NCI-H1105 treated with DMSO at 0.1 percent for 48 hours (cell line): ENCODE measurements around the gene MID1.

Source experiments
- DNase-seq: peaks from one replicate; lab custom pipeline; 2025; lab: John Stamatoyannopoulos, UW

MID1 gene, protein sequence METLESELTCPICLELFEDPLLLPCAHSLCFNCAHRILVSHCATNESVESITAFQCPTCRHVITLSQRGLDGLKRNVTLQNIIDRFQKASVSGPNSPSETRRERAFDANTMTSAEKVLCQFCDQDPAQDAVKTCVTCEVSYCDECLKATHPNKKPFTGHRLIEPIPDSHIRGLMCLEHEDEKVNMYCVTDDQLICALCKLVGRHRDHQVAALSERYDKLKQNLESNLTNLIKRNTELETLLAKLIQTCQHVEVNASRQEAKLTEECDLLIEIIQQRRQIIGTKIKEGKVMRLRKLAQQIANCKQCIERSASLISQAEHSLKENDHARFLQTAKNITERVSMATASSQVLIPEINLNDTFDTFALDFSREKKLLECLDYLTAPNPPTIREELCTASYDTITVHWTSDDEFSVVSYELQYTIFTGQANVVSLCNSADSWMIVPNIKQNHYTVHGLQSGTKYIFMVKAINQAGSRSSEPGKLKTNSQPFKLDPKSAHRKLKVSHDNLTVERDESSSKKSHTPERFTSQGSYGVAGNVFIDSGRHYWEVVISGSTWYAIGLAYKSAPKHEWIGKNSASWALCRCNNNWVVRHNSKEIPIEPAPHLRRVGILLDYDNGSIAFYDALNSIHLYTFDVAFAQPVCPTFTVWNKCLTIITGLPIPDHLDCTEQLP

DNA sequence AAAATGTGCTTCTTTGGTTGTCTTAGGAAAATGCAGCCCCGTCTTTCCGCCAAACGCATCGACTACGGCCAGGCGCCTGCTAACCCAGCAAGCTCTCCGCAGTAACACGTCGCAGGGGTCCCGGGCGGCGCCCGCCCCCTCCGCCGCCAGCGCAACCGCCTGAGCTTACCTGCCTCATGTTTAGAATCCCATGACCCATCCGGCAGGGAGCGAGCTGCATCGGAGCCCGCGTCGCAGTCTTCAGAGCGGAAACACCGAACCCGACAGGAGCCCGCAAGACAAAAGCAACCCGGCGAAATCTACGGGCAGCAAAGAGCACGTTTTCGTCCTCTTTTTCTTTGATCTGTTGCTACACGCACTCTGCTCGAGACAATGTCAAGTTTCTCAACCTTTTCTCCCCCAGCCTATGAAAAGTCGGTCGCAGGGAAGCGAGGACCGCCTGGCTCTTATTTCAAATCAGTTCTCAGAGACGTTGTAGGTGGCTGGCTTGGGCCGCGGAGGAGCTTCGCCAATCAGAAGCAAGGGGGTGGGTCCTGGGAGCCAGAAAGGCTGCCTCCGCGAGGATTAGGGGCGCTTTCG lies at the start of gene MID1:
TSS of gene MID1 (minus strand) at position 465 of the 579 bp plus-strand sequence. CDS start 53,038 bp downstream, outside the sequence.
- DNase-seq, result peak; percentile 69

DNA sequence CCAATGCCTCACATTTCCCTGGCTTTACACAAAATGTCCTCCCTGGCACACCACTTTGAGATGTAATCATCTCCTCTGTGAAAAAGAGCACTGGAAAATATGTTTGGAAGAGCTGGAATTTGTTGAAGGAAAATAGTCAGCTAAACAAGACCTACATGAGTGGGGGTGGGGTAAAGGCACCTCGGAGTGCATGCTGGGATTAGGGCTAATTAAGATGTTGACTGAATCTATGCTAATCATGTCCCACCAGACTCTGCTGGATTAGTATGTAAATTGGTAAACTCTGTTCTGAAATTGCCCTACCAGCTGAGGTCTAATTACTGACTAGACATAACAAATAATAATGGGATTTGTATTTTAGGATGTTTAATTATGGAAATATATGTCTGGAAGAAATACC lies 46.8 kb upstream of the MID1 start:
- DNase-seq, result no peak

- DNase-seq, result no peak
Observed at GRCh38 chrX:10666102-10666501, 45.7 kb upstream of the MID1 start.

- no peak for DNase-seq
Observed at GRCh38 chrX:10665681-10666080, 45.3 kb upstream of the MID1 start.

DNA sequence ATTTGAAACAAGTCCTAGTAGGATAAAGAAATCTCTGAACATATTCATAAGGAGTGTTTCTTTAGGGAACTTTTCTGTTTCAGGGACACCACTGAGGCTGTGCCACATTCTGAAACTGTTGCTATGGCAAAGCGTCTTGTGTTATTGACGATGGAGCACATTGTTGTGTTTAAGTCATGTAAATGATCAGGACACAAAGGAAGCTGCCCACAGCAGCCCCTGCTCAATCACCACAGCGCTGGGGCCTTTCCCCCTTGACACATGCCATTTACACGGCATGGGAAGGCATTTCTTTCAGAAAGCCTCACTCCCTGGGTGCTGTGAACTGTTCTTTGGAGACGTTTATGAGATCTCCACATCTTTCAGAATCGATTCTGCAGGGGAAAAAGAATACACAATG lies 39.8 kb upstream of the MID1 start:
- DNase-seq, result no peak

GRCh38 chrX:10656214-10656613 lies 35.8 kb upstream of the MID1 start:
- peak; percentile 90 for DNase-seq

DNA sequence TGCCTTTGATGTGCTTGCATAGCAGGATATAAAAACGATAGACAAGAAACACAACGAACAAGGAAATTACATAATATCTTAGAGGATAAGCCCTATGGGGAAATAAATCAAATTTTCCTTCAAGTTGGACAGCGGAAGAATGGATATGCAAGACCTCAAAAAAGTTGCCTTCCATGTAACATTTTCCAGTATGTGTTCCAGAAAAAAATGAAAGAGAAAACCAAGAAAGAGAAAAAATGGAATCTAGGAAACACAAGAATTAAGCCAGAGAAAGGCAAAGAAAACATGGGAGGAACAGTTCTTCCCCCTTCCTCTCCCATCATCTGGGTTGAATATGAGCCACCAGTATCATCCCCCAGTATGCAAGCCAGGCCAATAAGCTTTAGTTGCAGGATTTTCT lies 34.6 kb upstream of the MID1 start:
- no peak for DNase-seq

DNA sequence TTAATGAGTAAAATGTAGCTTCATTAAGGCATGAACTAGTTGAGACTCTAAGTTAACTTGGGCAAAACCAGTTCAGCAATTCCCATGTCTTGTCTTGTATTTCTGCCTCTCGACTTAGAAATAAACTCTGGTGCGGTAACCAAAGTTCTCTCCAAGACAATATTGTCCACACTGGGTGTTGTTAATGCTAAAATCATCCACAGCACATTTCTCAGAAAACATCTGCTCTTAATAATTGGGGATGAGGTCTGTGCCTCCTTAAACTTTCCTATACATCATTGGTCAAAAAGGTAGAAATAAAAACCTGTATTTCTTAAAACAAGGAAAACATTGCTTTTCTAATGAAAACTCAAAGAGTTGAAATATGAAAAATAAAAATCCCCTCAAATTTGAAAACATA lies 32.9 kb upstream of the MID1 start:
- DNase-seq, result no peak

DNA sequence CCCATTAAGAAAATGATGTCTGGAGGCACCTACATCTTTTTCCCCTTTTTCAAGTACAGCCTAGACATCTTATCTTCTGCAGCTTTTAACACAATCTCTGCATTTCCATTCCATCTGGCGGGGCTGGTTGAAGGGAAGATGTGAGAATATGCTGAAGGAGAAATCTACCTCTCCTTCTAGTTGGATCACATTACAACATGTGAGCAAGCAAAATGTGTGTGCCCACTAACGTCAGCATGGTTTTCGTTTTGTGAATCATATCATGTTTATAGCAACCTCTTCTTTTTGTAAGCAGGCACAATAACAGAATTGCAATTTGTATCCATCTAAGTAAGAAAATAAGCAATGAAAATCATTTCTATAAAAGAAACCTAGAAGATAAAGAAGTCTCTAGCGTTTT lies 28.9 kb upstream of the MID1 start:
- no peak for DNase-seq

GRCh38 chrX:10648614-10649013 lies 28.2 kb upstream of the MID1 start:
- DNase-seq, result no peak

GRCh38 chrX:10636851-10637250 lies 16.5 kb upstream of the MID1 start:
- DNase-seq, result no peak

- DNase-seq, result peak; percentile 14
Observed at GRCh38 chrX:10636337-10636736, 16.0 kb upstream of the MID1 start.

GRCh38 chrX:10634392-10635161 lies 14.2 kb upstream of the MID1 start:
- DNase-seq, result no peak

DNA sequence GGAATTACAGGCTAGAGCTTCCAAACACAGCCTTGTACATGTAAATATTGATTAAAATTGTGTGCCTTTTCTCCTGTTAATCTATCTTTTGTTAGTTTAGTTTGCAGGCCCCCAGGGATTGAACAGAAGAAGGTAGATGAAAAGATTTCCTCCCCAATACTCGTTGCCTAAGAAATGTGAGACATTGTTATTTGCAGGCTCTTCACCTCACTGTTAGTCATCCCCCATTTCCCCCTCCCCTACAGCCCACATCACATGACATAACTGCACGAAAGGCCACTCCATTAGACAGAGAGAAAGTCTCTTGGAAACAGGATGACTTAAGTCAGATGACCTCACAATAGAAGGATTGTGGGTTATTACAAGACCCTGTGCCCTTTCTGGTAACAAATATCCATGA lies 13.3 kb upstream of the MID1 start:
- peak; percentile 6 for DNase-seq

GRCh38 chrX:10631416-10632145 lies 11.2 kb upstream of the MID1 start:
- DNase-seq, result no peak

DNA sequence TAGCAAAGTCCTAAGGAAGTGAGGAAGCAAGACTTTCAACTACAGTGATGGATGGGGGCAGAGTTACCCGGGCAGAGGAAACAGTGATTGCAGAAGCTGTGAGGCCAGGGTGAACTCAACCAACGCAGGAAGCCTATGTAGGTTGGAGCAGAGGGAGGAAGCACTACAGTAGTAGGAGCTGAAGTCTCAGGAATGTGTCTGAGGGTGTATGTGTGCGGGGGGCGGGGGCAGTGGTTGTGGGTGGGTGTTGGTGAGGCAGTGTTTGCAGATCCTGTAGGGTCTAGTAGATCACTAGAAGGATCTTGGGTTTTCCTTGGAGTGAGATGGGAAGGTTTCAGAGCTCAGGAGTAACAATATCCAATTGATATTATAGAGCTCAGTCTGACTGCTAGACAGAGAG lies 9.9 kb upstream of the MID1 start:
- no peak for DNase-seq

DNA sequence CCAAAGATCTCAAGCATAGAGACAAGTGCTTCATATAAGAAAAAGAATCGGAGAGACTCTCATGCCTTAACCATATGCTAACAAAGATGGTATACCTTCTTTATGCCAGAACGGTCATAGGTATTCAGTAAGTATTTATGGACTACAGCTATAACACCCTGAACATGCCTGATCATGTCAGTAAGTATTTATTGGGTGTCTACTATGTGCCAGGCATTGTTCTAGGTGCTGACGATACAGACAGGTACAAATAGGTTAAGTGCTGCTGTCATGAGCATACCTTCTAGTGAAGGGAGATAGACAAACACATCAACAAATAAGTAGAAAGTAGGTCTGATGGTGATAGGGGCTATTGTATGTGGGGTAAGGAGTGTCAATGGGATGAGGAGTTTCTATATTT lies 9.5 kb upstream of the MID1 start:
- DNase-seq, result no peak

DNA sequence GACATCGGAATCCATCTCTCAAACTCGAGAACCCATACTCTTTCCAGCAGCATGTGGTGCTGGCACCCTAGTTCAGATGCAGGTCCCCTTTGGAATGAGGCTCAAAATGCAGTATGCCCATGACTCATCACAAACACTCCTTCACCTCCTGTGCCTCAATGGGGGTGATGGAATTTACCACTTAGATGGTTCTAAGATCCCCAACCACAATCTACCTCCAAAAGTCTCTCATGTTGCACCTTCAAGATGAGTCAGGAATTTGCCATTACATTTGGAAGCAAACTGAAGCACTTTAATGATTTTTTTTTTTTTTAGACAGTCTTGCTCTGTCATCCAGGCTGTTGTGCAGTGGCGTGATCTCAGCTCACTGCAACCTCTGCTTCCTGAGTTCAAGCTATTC lies 8.5 kb upstream of the MID1 start:
- no peak for DNase-seq

GRCh38 chrX:10622197-10622596 lies 1.8 kb upstream of the MID1 start:
- no peak for DNase-seq

DNA sequence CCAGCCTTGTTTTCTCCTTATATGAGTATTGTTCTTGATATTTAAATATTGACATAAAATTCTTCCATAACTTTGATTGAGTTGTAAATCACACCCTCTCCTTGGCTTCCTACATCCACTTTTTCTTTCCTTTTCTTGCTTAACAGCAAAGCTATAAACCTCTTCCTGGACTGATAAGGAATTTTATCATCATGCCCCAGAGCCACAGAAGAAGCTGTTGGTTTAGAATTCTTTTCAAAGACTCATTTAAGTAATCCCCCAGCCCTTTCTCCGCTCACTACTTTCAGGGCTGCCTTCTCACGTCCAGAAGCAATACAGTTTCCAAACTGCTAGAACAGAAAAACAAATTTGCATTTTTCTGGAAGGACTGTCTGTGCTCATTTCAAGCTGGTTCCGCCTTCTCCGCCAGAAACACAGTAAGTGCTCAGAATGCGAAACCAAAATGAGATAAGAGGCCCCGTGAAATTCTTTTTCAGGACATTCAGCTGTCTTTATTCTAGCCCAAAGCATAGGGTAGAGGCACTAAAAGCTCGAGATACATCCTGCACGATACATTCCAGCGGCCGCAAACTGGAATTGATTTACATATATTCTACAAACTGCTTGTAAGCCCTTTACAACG lies 849 bp downstream of the MID1 start:
- no peak for DNase-seq

GRCh38 chrX:10618961-10619360 lies 1.4 kb downstream of the MID1 start:
- no peak for DNase-seq
